ENCODE measurements around the gene BEAN1. TPM values are rescaled to one million over a fixed set of nuclear protein-coding genes. Genes with fewer than 3 reads are reported as not detected.
"Not testable (repeated sequence)": the region's sequence is repeated elsewhere in the genome, so short reads cannot be mapped to it uniquely, and the experiment has no call there.

BEAN1 gene
- total RNA-seq, 1 experiment from 2014 or later = 0.72 TPM

GRCh38 chr16:66440271-66440802 lies 13.2 kb downstream of the BEAN1 start:
- no peak for DNase-seq (ENCODE audit: low read depth)

DNA sequence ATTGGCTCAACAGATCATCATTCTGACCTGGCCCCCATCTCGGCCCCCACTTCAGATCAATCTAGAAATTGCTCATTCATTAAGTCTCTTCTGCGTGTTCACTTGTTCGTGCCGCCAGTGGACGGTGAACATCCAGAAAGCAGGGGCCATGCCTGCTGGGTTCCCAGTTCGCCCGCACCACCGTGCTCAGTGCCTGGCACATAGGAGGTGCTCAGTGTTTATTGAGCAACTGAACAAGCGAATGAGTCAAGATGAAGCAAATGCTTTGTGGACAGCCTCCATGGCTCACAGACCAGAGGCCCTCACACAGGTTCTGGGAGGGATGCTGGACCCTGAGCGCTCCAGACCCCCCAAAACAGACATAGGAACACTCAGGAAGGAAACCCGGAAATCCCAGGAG lies 13.9 kb downstream of the BEAN1 start:
- no peak for DNase-seq (ENCODE audit: low read depth)

DNA sequence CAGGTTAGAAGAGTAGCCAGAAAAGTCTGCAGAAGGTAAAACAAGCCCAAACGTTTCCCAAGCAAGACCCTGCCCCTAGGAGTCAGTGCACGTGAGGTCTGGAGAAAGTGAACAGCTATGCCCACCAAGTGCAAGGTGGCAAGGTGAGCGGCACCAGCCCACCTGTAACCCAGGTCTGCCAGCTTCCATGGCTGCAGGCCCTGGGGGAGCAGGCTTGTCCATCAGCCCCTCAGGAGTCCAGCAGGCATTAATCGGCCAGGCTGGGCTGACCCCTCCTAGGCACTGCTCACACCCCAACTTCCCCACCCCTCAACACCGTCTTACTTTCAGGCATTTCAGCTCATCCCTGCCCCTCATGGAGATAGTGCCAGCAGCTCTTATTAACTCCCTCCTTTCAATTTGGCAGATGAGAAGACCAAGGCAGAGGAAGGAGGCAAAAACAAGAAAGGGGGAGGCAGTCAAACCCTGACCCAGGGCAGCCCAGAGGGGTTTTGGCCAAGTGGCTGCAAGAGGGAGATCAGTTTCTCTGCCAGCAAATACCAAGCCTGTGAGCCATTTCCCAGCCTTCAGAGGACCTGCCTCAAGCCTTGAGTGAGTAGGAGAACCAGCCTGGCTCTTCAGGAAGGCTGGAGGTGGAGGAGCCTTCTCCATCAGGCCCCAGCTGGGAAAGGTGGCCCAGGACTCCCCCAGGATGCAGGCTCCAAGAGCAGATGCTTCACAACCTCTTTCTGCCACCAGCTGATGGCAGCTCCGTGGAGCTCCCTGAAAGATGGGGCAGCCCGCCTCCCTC lies 14.7 kb downstream of the BEAN1 start:
- peak; percentile 64 for DNase-seq (ENCODE audit: low read depth)

DNA sequence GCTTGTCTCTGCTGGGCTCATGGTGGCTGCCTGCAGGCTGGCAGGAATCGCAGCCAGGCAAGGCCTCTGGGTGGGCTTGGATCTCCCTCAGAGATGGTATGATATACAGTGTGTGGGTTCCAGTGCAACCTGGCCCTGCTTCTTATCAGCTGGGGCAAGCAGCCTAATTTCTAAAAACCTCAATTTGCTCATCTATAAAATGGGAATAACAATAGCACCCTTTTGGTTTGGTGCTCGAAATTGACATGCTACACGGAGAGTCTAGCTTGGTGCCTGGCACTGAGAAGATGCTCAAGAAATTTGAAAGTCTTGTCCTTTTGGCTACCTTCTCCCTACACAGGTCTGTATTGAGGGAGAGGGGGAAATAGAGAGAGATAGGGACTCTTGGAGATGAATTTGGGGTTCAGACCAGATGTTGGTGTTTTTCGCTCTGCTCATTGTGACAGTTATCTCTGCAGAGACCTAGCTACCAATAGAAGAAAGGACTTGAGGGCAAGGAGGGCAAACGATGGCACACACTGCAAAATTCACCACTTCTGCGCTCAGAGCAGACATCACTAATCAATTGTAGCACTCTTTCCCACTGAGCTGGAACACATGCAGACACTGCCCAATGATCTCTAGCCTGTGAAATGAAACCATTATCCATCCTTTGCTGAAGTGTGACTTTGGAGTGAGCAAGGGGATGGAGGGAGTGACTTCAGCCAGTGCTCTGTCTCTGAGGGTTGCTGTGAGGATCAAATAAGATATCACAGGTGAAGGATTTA lies 15.6 kb downstream of the BEAN1 start:
- DNase-seq (ENCODE audit: low read depth) = no peak

- no peak for DNase-seq (ENCODE audit: low read depth)
These were observed 16.2 kb downstream of the BEAN1 start for GRCh38 chr16:66443269-66443652.

DNA sequence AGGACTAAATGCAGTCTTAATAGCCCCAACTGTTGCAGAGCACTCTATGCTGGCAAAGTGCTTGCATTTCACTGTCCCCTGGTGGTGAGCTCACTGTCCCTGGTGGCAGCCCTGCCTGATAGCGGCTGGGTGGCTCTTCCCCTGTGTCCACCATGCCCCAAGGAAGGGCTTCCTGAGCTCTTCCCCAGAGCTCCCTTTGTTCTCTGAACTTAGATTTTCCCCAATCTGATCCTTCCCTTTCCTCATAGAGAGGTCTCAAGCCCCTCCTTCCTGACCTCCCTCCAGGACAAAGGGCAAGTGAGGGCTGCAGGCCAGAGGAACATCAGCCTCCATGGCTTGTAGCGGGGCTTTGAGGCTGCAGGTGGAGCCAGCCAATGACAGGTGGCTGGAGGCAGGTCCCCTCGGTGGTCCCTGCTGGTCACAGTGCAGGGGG lies 17.0 kb downstream of the BEAN1 start:
- no peak for DNase-seq (ENCODE audit: low read depth)

DNA sequence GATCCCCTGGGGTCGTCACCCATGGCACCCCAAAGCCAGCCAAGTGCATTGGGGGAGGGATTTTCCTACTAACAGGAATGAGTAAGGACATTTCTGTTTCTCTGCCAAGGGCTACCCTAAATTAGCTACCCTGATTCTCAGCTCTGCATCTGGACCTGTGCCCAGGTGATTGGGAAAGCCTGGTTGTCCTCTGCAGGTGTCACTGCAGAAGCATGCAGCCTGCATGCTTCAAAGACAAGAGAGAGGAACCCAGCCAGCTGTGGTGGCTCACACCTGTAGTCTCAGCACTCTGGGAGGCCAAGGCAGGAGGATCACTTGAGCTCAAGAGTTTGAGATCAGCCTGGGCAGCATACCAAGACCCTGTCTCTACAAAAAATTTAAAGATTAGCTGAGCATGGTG lies 19.6 kb downstream of the BEAN1 start:
- no peak for DNase-seq (ENCODE audit: low read depth)

DNA sequence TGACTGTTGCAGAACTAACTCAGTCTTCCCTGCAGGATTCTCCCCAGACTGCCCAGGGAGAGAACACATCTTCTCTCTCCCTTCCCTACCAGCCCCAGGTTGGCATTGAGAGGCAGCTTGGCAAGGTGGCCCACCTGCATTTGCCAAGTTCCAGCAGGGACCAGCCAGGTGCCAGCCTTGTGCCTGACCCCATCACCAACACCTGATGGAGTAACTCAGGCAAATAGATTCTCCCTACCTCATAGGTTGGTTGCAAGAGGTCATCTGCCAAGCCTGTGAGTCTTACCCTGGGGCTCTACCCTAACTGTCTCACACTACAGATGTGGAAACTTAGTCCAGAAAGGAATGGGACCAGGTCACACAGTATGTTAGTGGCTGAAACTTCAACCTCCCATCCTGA lies 20.4 kb downstream of the BEAN1 start:
- DNase-seq (ENCODE audit: low read depth) = no peak

- no peak for DNase-seq (ENCODE audit: low read depth)
These were observed 24.5 kb downstream of the BEAN1 start for GRCh38 chr16:66451548-66451947.

GRCh38 chr16:66453230-66453629 lies 26.1 kb downstream of the BEAN1 start:
- not testable (repeated sequence) for DNase-seq (ENCODE audit: low read depth)

DNA sequence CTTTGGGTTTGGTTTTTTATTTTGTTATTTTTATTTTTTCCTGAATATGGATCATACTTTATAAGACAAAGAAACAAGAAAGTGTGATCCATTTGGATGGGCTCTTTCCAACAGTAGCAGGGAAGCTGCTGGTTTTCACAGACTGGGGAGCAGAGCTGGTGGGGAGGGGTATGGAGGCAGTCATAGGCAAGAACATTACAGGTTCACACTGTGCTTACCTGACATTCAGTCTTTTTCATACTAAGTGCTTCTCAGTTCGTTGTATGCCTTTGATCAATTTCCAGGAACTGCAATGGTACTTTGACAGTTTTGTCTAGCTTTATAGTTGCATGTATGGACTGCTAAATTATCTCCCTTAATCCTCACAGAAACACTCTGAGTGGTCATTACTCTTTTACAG lies 27.7 kb downstream of the BEAN1 start:
- no peak for DNase-seq (ENCODE audit: low read depth)

DNA sequence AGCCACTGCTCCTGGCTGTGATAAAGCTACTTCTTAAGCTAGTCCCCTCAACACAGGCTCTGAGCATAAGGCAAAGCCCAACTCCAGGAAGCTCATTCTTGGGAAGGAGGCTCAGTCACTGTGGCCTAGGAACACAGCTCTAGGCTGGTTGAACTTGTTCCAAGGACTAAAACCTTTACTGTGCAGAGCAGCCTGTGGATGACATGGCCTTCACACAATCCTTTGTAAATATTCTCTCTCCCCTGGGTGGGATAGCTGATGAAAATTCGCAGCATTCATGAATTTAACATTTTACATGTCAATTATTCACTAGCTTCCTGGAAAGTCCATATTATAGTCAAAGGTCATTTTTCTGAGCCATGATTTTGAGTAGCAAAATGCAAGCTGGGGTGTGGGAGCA lies 28.9 kb downstream of the BEAN1 start:
- no peak for DNase-seq (ENCODE audit: low read depth)

GRCh38 chr16:66457888-66458287 lies 30.8 kb downstream of the BEAN1 start:
- peak; percentile 44 for DNase-seq (ENCODE audit: low read depth)

GRCh38 chr16:66458292-66458691 lies 31.2 kb downstream of the BEAN1 start:
- no peak for DNase-seq (ENCODE audit: low read depth)

DNA sequence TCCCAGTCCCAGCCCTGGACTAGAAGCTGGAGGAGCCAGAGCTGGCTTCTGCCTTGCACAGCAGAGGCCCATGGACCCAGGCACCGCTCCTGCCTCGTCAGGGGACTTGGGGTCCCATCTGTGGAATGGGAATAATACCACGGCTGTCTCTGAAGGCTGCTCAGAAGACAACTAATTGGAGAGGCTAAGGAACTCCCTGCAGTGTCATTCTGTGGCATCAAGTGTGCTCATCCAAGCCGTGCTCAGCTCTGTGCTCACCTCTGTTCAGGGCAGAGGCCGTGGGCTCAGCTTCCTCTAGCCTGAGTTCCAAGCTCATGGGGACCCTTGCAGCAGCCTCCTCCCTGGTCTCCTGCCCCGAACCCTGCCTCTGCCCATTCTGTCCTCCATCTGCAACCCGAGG lies 31.8 kb downstream of the BEAN1 start:
- no peak for DNase-seq (ENCODE audit: low read depth)

DNA sequence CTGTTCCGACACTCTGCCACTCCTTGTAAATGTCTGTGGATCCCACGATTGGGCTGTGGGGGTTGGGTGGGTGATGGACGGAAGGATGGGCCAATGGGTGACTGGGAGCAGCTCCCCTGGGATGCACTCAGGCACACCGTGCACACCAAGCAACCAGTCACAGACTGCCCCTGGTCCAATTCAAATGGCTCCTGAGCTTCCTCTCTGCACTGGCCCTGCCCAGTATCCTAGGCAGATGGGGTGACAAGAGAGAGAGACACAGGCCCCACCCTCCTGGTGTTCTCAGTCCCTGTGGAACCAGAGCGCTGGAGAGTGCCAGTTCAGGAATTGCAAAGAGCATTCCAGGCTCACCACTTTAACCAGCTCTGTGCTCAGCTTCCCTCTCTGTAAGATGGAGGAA lies 32.8 kb downstream of the BEAN1 start:
- peak; percentile 19 for DNase-seq (ENCODE audit: low read depth)

DNA sequence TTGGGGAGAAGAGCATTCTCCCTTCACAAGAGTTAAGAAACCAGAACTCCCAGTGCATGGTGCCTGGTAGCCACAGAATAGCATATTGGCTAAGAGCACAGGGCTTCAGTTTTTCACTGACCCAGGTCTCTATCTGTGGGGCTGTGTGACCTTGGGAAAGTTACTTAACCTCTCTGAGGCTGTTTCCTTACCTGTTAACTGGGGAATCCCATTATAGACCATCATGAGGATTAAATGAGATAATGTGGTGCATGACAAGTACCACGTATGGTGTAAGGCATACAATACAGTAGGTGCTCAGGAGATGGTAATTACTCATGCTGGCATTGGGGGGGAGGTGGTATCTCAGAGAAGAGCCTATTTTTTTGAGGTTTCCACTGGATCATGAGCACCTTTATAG lies 33.6 kb downstream of the BEAN1 start:
- DNase-seq (ENCODE audit: low read depth) = no peak

- no peak for DNase-seq (ENCODE audit: low read depth)
These were observed 35.8 kb downstream of the BEAN1 start for GRCh38 chr16:66462912-66463311.

DNA sequence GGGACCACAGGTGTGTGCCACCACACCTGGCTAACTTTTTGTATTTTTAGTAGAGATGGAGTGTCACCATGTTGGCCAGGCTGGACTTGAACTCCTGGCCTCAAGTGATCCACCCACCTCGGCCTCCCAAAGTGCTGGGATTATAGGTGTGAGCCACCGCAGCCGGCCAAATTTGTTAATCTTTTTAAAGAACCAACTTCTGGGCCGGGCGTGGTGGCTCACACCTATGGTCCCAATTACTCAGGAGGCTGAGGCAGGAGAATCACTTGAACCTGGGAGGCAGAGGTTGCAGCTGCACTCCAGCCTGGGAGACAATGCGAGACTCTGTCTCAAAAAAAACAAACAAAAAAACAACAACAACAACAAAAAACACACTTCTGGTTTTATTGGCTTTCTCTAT lies 38.9 kb downstream of the BEAN1 start:
- not testable (repeated sequence) for DNase-seq (ENCODE audit: low read depth)

- DNase-seq (ENCODE audit: low read depth) = not testable (repeated sequence)
These were observed 39.5 kb downstream of the BEAN1 start for GRCh38 chr16:66466636-66467035.

DNA sequence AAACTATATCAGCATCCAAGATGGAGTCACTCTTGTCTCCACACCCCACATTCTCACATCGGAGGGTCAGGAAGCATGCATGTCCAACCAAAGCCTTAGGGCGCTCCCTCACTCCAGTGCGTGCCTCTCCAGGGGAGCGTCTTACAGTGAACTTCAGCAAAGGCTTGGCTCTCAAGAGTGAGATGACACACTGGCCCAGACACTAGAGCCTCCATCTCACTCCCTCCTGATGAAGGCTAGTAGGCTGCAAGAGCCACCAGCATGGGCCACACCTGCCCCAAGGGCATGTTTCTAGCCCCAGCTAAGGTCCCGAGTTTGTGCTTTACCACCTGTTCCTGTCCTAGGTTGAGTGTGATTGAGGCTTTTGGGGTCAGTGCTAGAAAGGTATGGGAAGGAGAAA lies 40.5 kb downstream of the BEAN1 start:
- DNase-seq (ENCODE audit: low read depth) = no peak

DNA sequence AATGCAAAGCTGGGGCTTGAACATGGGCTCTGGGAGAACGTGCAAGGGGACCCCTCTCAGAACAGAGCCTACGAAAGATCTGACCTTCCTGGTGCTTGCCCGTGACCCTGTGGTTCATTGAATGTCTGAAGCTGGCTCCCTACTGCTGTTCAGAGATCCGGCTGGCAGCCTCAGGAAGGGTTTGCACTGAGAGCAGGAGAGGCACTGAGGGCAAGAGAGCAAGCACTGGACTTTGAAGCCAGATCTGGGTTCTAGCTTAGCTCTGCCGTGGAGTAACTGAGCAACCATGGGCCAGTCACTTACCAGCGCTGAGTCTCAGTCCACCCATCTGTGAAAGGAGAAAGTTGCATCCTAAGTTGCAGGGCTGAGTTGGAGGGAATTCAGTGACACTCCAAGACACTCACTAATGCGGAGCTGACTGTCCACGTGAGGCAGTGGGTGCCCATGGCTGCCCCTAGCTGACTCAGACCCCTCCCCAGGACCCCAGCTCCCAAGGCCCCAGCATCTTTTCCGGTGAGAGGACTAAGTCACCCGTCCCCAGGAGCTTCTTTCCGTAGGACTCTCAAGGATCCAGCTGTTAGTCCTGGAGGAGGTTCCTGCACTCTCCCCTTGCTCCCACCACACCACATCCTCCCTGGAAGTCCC lies 41.3 kb downstream of the BEAN1 start:
- no peak for DNase-seq (ENCODE audit: low read depth)

Measured in RPMI7951 (cell line).